CD14-positive monocyte (primary cell): ENCODE data around the gene OR2T4. TPM values are rescaled to one million over a fixed set of nuclear protein-coding genes. Genes with fewer than 3 reads are reported as not detected.

ENCODE experiments used
- DNase-seq, 3 donors: peaks; one replicate each; pipeline ENCODE4 v3.0.0-alpha.2; 2011 to 2022
- H2AFZ ChIP-seq: 2 replicates; pipeline ENCODE4 v1.6.0; 2012; ENCODE audit warnings: mild to moderate bottlenecking, low read depth, low read length, inconsistent platforms; ENCODE audit not compliant: insufficient read depth, poor library complexity, severe bottlenecking
- H3K27ac ChIP-seq, 2 donors: 1 replicate in 1 of 2; 2 replicates in 1 of 2; pipeline ENCODE4 v1.5.1; 2012 to 2013; ENCODE audit warnings: low read length in 2 of 2, control low read depth in 1 of 2, inconsistent platforms in 1 of 2, low read depth in 1 of 2, mild to moderate bottlenecking in 1 of 2
- H3K27me3 ChIP-seq, 2 donors: one replicate each; pipeline versions ENCODE4 v1.6.0 to v1.6.1; 2011 to 2013; ENCODE audit warnings: low read length in 2 of 2; ENCODE audit not compliant: control insufficient read depth in 2 of 2, insufficient read depth in 2 of 2
- H3K36me3 ChIP-seq, 2 donors: replicated peaks in 1 of 2; 1 replicate in 1 of 2; 2 replicates in 1 of 2; pipeline versions ENCODE4 v1.5.1 to v1.6.1; 2012 to 2013; ENCODE audit warnings: low read length in 2 of 2, control low read depth in 1 of 2, inconsistent platforms in 1 of 2, mild to moderate bottlenecking in 1 of 2; ENCODE audit not compliant: insufficient read depth in 2 of 2, control insufficient read depth in 1 of 2
- H3K4me1 ChIP-seq, 2 donors: 1 replicate in 1 of 2; 2 replicates in 1 of 2; pipeline versions ENCODE4 v1.5.1 to v1.6.1; 2012 to 2013; ENCODE audit warnings: low read length in 2 of 2, control low read depth in 1 of 2, inconsistent platforms in 1 of 2, mild to moderate bottlenecking in 1 of 2, moderate library complexity in 1 of 2; ENCODE audit not compliant: insufficient read depth in 2 of 2, control insufficient read depth in 1 of 2
- H3K4me2 ChIP-seq: replicated peaks from 2 replicates; pipeline ENCODE3; 2012; ENCODE audit warnings: low read length, moderate library complexity, mild to moderate bottlenecking; ENCODE audit not compliant: poor library complexity, severe bottlenecking; ENCODE audit errors: extremely low read depth
- H3K4me3 ChIP-seq, 3 experiments: fragments of 200-600 bp in 1 of 3; sonication (generic) in 1 of 3; replicated peaks in 1 of 3; 1 replicate in 2 of 3; 2 replicates in 1 of 3; pipeline ENCODE4 v1.5.1; 2011 to 2013; ENCODE audit warnings: low read length in 3 of 3, mild to moderate bottlenecking in 3 of 3, control low read depth in 2 of 3, low read depth in 2 of 3, inconsistent platforms in 1 of 3, moderate library complexity in 1 of 3
- H3K79me2 ChIP-seq: 2 replicates; pipeline ENCODE4 v1.6.0; 2012; ENCODE audit warnings: mild to moderate bottlenecking, control low read depth, inconsistent platforms, low read length, moderate library complexity; ENCODE audit not compliant: insufficient read depth
- H3K9ac ChIP-seq: 2 replicates; pipeline ENCODE4 v1.6.0; 2017; ENCODE audit warnings: low read length, mild to moderate bottlenecking; ENCODE audit not compliant: insufficient read depth, poor library complexity, severe bottlenecking
- H3K9me3 ChIP-seq, 2 donors: replicated peaks in 1 of 2; 1 replicate in 1 of 2; 2 replicates in 1 of 2; pipeline versions ENCODE4 v1.5.1 to v1.6.1; 2012 to 2013; ENCODE audit warnings: low read length in 2 of 2, control low read depth in 1 of 2; ENCODE audit not compliant: control insufficient read depth in 1 of 2, insufficient read depth in 1 of 2
- H4K20me1 ChIP-seq: 2 replicates; pipeline ENCODE4 v1.6.0; 2012; ENCODE audit warnings: mild to moderate bottlenecking, low read length, control low read depth, moderate library complexity; ENCODE audit not compliant: insufficient read depth
- H3K27ac Mint-ChIP-seq, 7 donors: one replicate each; pipeline ENCODE4 v1.8.0; 2020; ENCODE audit warnings: mild to moderate bottlenecking in 7 of 7, mixed read lengths in 7 of 7, moderate library complexity in 6 of 7, inconsistent platforms in 2 of 7
- H3K27me3 Mint-ChIP-seq, 3 donors: one replicate each; pipeline ENCODE4 v1.8.0; 2021 to 2022; ENCODE audit warnings: low read depth in 3 of 3, mild to moderate bottlenecking in 3 of 3, mixed read lengths in 3 of 3, moderate library complexity in 3 of 3, inconsistent platforms in 1 of 3
- H3K36me3 Mint-ChIP-seq, 2 donors: one replicate each; pipeline ENCODE4 v1.8.0; 2020; ENCODE audit warnings: mixed read lengths in 2 of 2, inconsistent platforms in 1 of 2, mild to moderate bottlenecking in 1 of 2
- H3K4me1 Mint-ChIP-seq: one replicate; pipeline ENCODE4 v1.8.0; 2020; ENCODE audit warnings: mild to moderate bottlenecking, mixed read lengths
- H3K4me3 Mint-ChIP-seq, 2 donors: one replicate each; pipeline ENCODE4 v1.8.0; 2020; ENCODE audit warnings: mild to moderate bottlenecking in 2 of 2, mixed read lengths in 2 of 2, moderate library complexity in 1 of 2
- H3K9me3 Mint-ChIP-seq, 7 donors: one replicate each; pipeline ENCODE4 v1.8.0; 2020 to 2022; ENCODE audit warnings: mixed read lengths in 7 of 7, mild to moderate bottlenecking in 6 of 7, moderate library complexity in 6 of 7, inconsistent platforms in 2 of 7
- WGBS: methylation state at CpG from one replicate; pipeline ENCODE4 v1.1.5; 2013; ENCODE audit warnings: missing lambda C conversion rate; ENCODE audit not compliant: insufficient coverage; 5-methylcytosine and 5-hydroxymethylcytosine counted together
- intact Hi-C, 2 donors: fragments of 100-400 bp; cut with micrococcal nuclease; formaldehyde crosslinking; loops; one replicate each; pipeline versions ENCODE4 v1.15.0 to v1.15.1; 2023
- polyA plus RNA-seq, 3 donors: library from polyadenylated mRNA; depleted of rRNA in 1 of 3; unstranded in 2 of 3; stranded (reverse) in 1 of 3; fragments of 300-500 nt in 2 of 3; fragments of >200 nt in 1 of 3; fragmentation: Illumina TruSeq in 2 of 3; gene quantifications; 1 replicate in 2 of 3; 2 replicates in 1 of 3; pipeline ENCODE4 v1.2.3, GENCODE V29; 2012 to 2021
- TF ChIP-seq, protein P1 (sequence below): fragments of 200-600 bp; IDR thresholded peaks from one replicate; pipeline ENCODE4 v1.8.0; 2022; ENCODE audit warnings: antibody characterized with exemption, mild to moderate bottlenecking

The OR2T4 gene
- polyA plus RNA-seq, 3 donors, result not detected

DNA sequence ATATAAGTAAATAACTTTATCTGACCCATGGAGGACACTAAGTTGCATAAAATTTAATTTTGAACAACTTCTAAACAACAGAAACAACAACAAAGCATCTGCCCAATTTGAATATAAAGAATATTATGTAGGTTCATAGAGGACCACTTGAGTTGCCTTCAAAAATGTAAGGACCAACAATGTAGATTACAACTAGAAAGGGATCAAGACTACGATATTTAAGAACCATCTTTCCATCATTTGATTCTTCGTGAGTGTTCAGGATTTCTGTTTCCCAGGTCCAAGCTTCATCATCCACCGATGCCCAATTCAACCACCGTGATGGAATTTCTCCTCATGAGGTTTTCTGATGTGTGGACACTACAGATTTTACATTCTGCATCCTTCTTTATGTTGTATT, 13.0 kb upstream of the OR2T4 start, which contains the start of gene OR14C36:
OR14C36 (plus strand) TSS at position 301 of the 400 bp plus-strand sequence; CDS start at position 301, 0 bp downstream.
- Histone ChIP-seq H4K20me1 (no peaks in the 10 kb centered on the region), H3K4me1 (no peaks in the 10 kb centered on the region), H2AFZ (no peak within 1 kb of the TSS), H3K9me3 (peaks cover 0 to 4% of the 10 kb centered on the region in 2 donors), H3K4me3 (no peak within 1 kb of the TSS), H3K9ac (no peak within 1 kb of the TSS), H3K27ac (no peak within 1 kb of the TSS), H3K27me3 (no peaks in the 10 kb centered on the region), H3K4me2 (no peak within 1 kb of the TSS), H3K79me2 (no peaks in the 10 kb centered on the region), H3K36me3 (no peaks in the 10 kb centered on the region)
- no CpG with 5 or more reads among the region's 4 CpGs for WGBS
- H3K27ac Mint-ChIP-seq, result no peak within 1 kb of the TSS
- no peaks in the 10 kb centered on the region for H3K36me3 Mint-ChIP-seq
- TF ChIP-seq, protein P1, sequence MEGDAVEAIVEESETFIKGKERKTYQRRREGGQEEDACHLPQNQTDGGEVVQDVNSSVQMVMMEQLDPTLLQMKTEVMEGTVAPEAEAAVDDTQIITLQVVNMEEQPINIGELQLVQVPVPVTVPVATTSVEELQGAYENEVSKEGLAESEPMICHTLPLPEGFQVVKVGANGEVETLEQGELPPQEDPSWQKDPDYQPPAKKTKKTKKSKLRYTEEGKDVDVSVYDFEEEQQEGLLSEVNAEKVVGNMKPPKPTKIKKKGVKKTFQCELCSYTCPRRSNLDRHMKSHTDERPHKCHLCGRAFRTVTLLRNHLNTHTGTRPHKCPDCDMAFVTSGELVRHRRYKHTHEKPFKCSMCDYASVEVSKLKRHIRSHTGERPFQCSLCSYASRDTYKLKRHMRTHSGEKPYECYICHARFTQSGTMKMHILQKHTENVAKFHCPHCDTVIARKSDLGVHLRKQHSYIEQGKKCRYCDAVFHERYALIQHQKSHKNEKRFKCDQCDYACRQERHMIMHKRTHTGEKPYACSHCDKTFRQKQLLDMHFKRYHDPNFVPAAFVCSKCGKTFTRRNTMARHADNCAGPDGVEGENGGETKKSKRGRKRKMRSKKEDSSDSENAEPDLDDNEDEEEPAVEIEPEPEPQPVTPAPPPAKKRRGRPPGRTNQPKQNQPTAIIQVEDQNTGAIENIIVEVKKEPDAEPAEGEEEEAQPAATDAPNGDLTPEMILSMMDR, result no peak
- H3K9me3 Mint-ChIP-seq, result peaks cover 0 to 3% (median 0%) of the 10 kb centered on the region in 7 donors
- H3K27me3 Mint-ChIP-seq, result peaks cover 0 to 3% (median 0%) of the 10 kb centered on the region in 3 donors
- H3K4me1 Mint-ChIP-seq, result no peaks in the 10 kb centered on the region
- intact Hi-C loops, result no loop called here
- no peak for DNase-seq
- H3K4me3 Mint-ChIP-seq, result no peak within 1 kb of the TSS

DNA sequence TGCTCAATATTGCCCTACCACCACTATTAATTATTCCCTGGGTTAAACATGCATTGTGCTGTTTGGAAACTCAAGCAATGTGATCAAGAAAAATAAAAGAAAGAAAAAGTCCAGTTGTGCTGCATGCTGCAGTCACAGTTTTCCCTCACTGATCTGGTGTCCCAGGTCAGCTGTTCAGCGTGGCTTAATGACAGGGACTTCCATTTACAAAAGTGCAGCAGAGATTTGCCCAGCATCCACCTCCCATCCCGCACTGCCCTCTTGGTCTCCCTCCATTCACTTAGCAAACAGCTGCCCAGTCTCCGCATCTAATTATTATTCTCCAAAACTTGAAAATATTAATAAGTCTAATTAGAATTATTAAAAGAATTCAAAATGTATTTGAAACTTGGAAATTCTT, 2.0 kb upstream of the OR2T4 start:
- H3K27ac Mint-ChIP-seq, result no peak overlapping the region
- no peaks in the 10 kb centered on the region for H3K4me1 Mint-ChIP-seq

More for the DNA sequence above, 2.0 kb upstream of the OR2T4 start:
- Mint-ChIP-seq H3K4me3 (no peak overlapping the region), H3K9me3 (peaks cover 0 to 8% (median 0%) of the 10 kb centered on the region in 7 donors), H3K36me3 (no peaks in the 10 kb centered on the region), H3K27me3 (peaks cover 0 to 1% (median 0%) of the 10 kb centered on the region in 3 donors)
- no peak overlapping the region for H3K4me3 ChIP-seq
- H3K27me3 ChIP-seq, result no peaks in the 10 kb centered on the region
- intact Hi-C loops, result no loop called here
- no peaks in the 10 kb centered on the region for H3K4me1 ChIP-seq
- TF ChIP-seq, protein P1, result no peak
- DNase-seq, result no peak
- no peaks in the 10 kb centered on the region for H3K79me2 ChIP-seq
- H2AFZ ChIP-seq, result no peak overlapping the region
- H3K9me3 ChIP-seq, result no peaks in the 10 kb centered on the region
- H3K9ac ChIP-seq, result no peak overlapping the region
- WGBS, result 0% methylated on average over 1 of the region's 3 CpGs
- H3K4me2 ChIP-seq, result no peak overlapping the region
- no peaks in the 10 kb centered on the region for H4K20me1 ChIP-seq
- no peaks in the 10 kb centered on the region for H3K36me3 ChIP-seq
- H3K27ac ChIP-seq, result no peak overlapping the region
